Kidney epithelial cell (primary cell): ENCODE measurements around the gene MSH3. TPM values are rescaled to one million over a fixed set of nuclear protein-coding genes. Genes with fewer than 3 reads are reported as not detected.
A peak's percentile ranks its signal among the peaks of the same experiment; 100 is the strongest.

ENCODE experiments used
- DNase-seq: peaks from one replicate; pipeline ENCODE4 v3.0.0-alpha.2; 2010; ENCODE audit warnings: low read depth
- H3K27me3 ChIP-seq: 2 replicates; pipeline ENCODE4 v1.6.0; 2011; ENCODE audit warnings: low read length; ENCODE audit not compliant: control insufficient read depth, insufficient read depth
- H3K36me3 ChIP-seq: 2 replicates; pipeline ENCODE4 v1.5.1; 2011; ENCODE audit warnings: low read length; ENCODE audit not compliant: control insufficient read depth, insufficient read depth
- H3K4me3 ChIP-seq: 2 replicates; pipeline ENCODE4 v1.5.1; 2011; ENCODE audit warnings: low read depth, mild to moderate bottlenecking, control low read depth, low read length
- CTCF ChIP-seq: IDR thresholded peaks from 2 replicates; pipeline ENCODE4 v1.5.1; 2011; ENCODE audit warnings: mild to moderate bottlenecking, moderate library complexity, low read length, control low read depth, inconsistent platforms; ENCODE audit not compliant: insufficient read depth, poor library complexity, severe bottlenecking
- total RNA-seq: library from RNA; depleted of rRNA; stranded (reverse); fragments of >200 nt; gene quantifications from 2 replicates; pipeline ENCODE4 v1.2.3, GENCODE V29; 2015

MSH3 gene
- total RNA-seq, 1 donor from 2014 or later, result 23.5 TPM

- Histone ChIP-seq H3K27me3 (no peaks in the 10 kb centered on the region), H3K4me3 (no peak overlapping the region), H3K36me3 (no peaks in the 10 kb centered on the region)
- DNase-seq, result no peak
- TF ChIP-seq CTCF, result no peak
Observed at GRCh38 chr5:80711216-80711615, 56.8 kb downstream of the MSH3 start.

GRCh38 chr5:80711938-80712337, 57.5 kb downstream of the MSH3 start:
- peak; percentile 69 for TF ChIP-seq CTCF
- H3K36me3 ChIP-seq, result no peaks in the 10 kb centered on the region
- H3K27me3 ChIP-seq, result no peaks in the 10 kb centered on the region
- DNase-seq, result no peak
- no peak overlapping the region for H3K4me3 ChIP-seq

- H3K4me3 ChIP-seq, result no peak overlapping the region
- no peak for TF ChIP-seq CTCF
- DNase-seq, result no peak
- no peaks in the 10 kb centered on the region for H3K36me3 ChIP-seq
- no peaks in the 10 kb centered on the region for H3K27me3 ChIP-seq
Observed at GRCh38 chr5:80712919-80713318, 58.5 kb downstream of the MSH3 start.

- Histone ChIP-seq H3K36me3 (no peaks in the 10 kb centered on the region), H3K27me3 (no peaks in the 10 kb centered on the region), H3K4me3 (no peak overlapping the region)
- DNase-seq, result no peak
- TF ChIP-seq CTCF, result no peak
Observed at GRCh38 chr5:80713631-80714030, 59.2 kb downstream of the MSH3 start.

- H3K27me3 ChIP-seq, result no peaks in the 10 kb centered on the region
- H3K36me3 ChIP-seq, result no peaks in the 10 kb centered on the region
- H3K4me3 ChIP-seq, result no peak overlapping the region
- no peak for TF ChIP-seq CTCF
- no peak for DNase-seq
Observed at GRCh38 chr5:80714570-80715298, 60.3 kb downstream of the MSH3 start.

- no peak overlapping the region for H3K4me3 ChIP-seq
- no peak for TF ChIP-seq CTCF
- no peaks in the 10 kb centered on the region for H3K36me3 ChIP-seq
- no peaks in the 10 kb centered on the region for H3K27me3 ChIP-seq
- DNase-seq, result no peak
Observed at GRCh38 chr5:80715887-80716286, 61.4 kb downstream of the MSH3 start.
